ENCODE data around the gene SQOR. TPM values are rescaled to one million over a fixed set of nuclear protein-coding genes. Genes with fewer than 3 reads are reported as not detected.

Gene SQOR
- total and polyA plus RNA-seq, 2 experiments from 2014 or later, result 0.23 TPM; not detected in 1

DNA sequence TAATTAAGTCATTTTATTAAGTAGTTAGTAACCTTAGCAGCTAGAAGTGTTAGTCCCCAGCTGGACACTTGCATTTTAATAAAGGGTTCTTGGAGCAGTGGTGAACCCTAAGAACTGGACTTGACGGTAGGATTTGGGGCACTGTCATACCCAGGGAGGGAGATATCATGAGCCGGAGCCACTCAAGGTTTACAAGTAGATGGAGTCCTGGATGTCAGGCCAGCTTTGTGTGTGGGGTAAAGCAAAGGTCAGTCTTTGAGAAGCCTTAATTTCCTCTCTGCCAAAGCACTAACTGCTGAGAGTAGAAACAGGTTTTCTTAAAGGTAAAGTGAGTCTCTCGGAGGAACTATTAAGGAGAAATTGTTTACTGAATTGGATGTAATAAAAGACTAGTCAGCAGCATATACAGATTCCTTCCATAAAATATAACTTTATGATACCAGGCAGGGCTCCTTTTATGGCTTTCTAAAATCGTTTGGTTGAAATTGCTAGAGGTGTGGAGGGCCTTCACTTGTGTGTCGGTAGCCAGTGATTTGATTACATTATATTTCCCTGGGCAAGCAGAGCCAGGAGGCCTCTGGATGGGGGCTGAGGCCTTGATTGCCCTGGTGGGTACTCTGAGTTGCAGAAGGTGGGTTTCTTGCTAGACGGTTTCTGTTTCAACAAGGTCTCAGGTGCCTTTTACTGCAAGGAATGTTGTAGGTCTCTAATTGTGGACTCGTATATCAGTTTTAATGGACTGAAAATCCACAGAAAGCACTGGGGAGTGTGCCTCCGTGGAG is 23.1 kb downstream of the SQOR start (continued):
- TF ChIP-seq, protein P1, sequence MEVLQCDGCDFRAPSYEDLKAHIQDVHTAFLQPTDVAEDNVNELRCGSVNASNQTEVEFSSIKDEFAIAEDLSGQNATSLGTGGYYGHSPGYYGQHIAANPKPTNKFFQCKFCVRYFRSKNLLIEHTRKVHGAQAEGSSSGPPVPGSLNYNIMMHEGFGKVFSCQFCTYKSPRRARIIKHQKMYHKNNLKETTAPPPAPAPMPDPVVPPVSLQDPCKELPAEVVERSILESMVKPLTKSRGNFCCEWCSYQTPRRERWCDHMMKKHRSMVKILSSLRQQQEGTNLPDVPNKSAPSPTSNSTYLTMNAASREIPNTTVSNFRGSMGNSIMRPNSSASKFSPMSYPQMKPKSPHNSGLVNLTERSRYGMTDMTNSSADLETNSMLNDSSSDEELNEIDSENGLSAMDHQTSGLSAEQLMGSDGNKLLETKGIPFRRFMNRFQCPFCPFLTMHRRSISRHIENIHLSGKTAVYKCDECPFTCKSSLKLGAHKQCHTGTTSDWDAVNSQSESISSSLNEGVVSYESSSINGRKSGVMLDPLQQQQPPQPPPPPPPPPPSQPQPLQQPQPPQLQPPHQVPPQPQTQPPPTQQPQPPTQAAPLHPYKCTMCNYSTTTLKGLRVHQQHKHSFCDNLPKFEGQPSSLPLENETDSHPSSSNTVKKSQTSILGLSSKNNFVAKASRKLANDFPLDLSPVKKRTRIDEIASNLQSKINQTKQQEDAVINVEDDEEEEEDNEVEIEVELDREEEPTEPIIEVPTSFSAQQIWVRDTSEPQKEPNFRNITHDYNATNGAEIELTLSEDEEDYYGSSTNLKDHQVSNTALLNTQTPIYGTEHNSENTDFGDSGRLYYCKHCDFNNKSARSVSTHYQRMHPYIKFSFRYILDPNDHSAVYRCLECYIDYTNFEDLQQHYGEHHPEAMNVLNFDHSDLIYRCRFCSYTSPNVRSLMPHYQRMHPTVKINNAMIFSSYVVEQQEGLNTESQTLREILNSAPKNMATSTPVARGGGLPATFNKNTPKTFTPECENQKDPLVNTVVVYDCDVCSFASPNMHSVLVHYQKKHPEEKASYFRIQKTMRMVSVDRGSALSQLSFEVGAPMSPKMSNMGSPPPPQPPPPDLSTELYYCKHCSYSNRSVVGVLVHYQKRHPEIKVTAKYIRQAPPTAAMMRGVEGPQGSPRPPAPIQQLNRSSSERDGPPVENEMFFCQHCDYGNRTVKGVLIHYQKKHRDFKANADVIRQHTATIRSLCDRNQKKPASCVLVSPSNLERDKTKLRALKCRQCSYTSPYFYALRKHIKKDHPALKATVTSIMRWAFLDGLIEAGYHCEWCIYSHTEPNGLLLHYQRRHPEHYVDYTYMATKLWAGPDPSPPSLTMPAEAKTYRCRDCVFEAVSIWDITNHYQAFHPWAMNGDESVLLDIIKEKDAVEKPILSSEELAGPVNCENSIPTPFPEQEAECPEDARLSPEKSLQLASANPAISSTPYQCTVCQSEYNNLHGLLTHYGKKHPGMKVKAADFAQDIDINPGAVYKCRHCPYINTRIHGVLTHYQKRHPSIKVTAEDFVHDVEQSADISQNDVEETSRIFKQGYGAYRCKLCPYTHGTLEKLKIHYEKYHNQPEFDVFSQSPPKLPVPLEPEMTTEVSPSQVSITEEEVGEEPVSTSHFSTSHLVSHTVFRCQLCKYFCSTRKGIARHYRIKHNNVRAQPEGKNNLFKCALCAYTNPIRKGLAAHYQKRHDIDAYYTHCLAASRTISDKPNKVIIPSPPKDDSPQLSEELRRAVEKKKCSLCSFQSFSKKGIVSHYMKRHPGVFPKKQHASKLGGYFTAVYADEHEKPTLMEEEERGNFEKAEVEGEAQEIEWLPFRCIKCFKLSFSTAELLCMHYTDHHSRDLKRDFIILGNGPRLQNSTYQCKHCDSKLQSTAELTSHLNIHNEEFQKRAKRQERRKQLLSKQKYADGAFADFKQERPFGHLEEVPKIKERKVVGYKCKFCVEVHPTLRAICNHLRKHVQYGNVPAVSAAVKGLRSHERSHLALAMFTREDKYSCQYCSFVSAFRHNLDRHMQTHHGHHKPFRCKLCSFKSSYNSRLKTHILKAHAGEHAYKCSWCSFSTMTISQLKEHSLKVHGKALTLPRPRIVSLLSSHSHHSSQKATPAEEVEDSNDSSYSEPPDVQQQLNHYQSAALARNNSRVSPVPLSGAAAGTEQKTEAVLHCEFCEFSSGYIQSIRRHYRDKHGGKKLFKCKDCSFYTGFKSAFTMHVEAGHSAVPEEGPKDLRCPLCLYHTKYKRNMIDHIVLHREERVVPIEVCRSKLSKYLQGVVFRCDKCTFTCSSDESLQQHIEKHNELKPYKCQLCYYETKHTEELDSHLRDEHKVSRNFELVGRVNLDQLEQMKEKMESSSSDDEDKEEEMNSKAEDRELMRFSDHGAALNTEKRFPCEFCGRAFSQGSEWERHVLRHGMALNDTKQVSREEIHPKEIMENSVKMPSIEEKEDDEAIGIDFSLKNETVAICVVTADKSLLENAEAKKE (CRISPR knock-in tag; IDR thresholded peaks at IDR 0.05), result no peak

DNA sequence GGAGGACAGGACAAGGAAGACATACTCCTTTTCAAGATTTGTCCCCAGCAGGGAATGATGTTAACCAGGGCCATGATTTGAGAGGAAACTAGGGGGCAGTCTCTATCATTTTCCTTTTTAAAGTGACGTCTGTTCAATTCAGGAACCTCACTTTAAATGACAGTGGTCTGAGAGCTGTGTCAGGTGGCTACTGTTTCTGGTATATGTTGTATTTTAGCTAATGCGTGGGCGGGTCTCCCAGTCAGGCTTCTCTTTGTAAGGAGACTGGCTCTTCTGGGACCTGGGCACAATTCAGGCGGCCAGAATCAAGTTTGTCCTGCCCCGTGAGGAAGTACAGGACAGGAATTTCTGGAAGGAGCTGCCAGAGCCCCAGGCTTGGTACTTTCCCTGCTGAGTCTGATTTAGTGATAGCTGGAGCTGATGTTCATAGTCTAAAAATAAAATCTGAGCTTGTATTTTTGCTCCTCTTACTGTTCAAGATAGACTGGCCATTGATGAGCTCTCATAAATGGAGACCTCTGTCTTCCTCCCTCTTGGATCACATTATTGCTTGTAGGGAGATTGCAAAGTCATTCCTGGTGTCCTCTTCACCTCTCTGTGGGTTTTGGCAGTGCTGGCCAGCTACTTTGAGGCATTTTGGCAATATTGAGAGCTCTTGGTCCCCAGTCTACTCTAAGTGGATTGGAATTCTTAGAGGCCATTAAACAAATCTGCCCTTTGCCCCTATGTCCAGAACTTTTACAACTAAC is 25.6 kb downstream of the SQOR start:
- H3F3A ChIP-seq (replicated peaks; ENCODE audit: low read depth), result no peaks in the 10 kb centered on the region
- H3K36me3 ChIP-seq (ENCODE audit: insufficient read depth), result no peaks in the 10 kb centered on the region
- no peaks in the 10 kb centered on the region for H3K9me2 ChIP-seq (ENCODE audit: insufficient read depth)
- no peaks in the 10 kb centered on the region for H3K79me2 ChIP-seq (replicated peaks; ENCODE audit: insufficient read depth)
- Mint-ChIP-seq H3K27ac (no peak overlapping the region), H3K27me3 (ENCODE audit: insufficient read depth, low read depth, poor library complexity) (peaks cover 8% of the 10 kb centered on the region), H3K4me3 (no peak overlapping the region), H3K36me3 (ENCODE audit: low read depth) (peaks cover 6% of the 10 kb centered on the region), H3K9me3 (peaks cover 75% of the 10 kb centered on the region), H3K4me1 (peaks cover 6% of the 10 kb centered on the region; the same call in 2 of the 3 replicates)
- H4K20me1 ChIP-seq (replicated peaks; ENCODE audit: insufficient read depth), result no peaks in the 10 kb centered on the region
- no peak overlapping the region for H3K4me2 ChIP-seq
- H2AFZ ChIP-seq, result peak overlapping the region; percentile 6; the same call in 1 of the 2 replicates
- TF ChIP-seq, protein P2, sequence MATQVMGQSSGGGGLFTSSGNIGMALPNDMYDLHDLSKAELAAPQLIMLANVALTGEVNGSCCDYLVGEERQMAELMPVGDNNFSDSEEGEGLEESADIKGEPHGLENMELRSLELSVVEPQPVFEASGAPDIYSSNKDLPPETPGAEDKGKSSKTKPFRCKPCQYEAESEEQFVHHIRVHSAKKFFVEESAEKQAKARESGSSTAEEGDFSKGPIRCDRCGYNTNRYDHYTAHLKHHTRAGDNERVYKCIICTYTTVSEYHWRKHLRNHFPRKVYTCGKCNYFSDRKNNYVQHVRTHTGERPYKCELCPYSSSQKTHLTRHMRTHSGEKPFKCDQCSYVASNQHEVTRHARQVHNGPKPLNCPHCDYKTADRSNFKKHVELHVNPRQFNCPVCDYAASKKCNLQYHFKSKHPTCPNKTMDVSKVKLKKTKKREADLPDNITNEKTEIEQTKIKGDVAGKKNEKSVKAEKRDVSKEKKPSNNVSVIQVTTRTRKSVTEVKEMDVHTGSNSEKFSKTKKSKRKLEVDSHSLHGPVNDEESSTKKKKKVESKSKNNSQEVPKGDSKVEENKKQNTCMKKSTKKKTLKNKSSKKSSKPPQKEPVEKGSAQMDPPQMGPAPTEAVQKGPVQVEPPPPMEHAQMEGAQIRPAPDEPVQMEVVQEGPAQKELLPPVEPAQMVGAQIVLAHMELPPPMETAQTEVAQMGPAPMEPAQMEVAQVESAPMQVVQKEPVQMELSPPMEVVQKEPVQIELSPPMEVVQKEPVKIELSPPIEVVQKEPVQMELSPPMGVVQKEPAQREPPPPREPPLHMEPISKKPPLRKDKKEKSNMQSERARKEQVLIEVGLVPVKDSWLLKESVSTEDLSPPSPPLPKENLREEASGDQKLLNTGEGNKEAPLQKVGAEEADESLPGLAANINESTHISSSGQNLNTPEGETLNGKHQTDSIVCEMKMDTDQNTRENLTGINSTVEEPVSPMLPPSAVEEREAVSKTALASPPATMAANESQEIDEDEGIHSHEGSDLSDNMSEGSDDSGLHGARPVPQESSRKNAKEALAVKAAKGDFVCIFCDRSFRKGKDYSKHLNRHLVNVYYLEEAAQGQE (IDR thresholded peaks at IDR 0.05; ENCODE audit: unreplicated experiment), result no peak
- no peak for TF ChIP-seq EZH2phosphoT487 (IDR thresholded peaks at IDR 0.05; ENCODE audit: unreplicated experiment)
- TF ChIP-seq ZNF114 (CRISPR knock-in tag; IDR thresholded peaks at IDR 0.05), result no peak
- TF ChIP-seq, protein P3, sequence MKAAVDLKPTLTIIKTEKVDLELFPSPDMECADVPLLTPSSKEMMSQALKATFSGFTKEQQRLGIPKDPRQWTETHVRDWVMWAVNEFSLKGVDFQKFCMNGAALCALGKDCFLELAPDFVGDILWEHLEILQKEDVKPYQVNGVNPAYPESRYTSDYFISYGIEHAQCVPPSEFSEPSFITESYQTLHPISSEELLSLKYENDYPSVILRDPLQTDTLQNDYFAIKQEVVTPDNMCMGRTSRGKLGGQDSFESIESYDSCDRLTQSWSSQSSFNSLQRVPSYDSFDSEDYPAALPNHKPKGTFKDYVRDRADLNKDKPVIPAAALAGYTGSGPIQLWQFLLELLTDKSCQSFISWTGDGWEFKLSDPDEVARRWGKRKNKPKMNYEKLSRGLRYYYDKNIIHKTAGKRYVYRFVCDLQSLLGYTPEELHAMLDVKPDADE (IDR thresholded peaks at IDR 0.05), result no peak
- TF ChIP-seq, protein P4, sequence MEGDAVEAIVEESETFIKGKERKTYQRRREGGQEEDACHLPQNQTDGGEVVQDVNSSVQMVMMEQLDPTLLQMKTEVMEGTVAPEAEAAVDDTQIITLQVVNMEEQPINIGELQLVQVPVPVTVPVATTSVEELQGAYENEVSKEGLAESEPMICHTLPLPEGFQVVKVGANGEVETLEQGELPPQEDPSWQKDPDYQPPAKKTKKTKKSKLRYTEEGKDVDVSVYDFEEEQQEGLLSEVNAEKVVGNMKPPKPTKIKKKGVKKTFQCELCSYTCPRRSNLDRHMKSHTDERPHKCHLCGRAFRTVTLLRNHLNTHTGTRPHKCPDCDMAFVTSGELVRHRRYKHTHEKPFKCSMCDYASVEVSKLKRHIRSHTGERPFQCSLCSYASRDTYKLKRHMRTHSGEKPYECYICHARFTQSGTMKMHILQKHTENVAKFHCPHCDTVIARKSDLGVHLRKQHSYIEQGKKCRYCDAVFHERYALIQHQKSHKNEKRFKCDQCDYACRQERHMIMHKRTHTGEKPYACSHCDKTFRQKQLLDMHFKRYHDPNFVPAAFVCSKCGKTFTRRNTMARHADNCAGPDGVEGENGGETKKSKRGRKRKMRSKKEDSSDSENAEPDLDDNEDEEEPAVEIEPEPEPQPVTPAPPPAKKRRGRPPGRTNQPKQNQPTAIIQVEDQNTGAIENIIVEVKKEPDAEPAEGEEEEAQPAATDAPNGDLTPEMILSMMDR (conservative IDR thresholded peaks at IDR 0.05; ENCODE audit: low read depth in 2 of 2), result peak in 1 of 2 experiments; percentile 30; a peak in 2 of 4 replicates
- no peak for ATAC-seq
- H3K27ac ChIP-seq (ENCODE audit: low read depth), result no peak overlapping the region
- no peaks in the 10 kb centered on the region for H3K27me3 ChIP-seq (ENCODE audit: insufficient read depth)
- no peak overlapping the region for H3K4me3 ChIP-seq
- peak; percentile 36 for DNase-seq (ENCODE audit: low spot score)
- no peaks in the 10 kb centered on the region for H3K4me1 ChIP-seq (ENCODE audit: insufficient read depth)

Measured in GM23338 (cell line).